GM21526 (cell line): Measurements from ENCODE around the gene POU2AF1.

Experiments
- ATAC-seq: cut with Tn5 transposase; IDR thresholded peaks from one replicate; pipeline ENCODE4 v1.9.1; 2021; ENCODE audit warnings: moderate library complexity; ENCODE audit not compliant: unreplicated experiment, low FRiP score

Gene POU2AF1

GRCh38 chr11:111388842-111389241 lies 9.8 kb upstream of the POU2AF1 start:
- ATAC-seq = no peak

GRCh38 chr11:111388420-111388819 lies 9.3 kb upstream of the POU2AF1 start:
- no peak for ATAC-seq

DNA sequence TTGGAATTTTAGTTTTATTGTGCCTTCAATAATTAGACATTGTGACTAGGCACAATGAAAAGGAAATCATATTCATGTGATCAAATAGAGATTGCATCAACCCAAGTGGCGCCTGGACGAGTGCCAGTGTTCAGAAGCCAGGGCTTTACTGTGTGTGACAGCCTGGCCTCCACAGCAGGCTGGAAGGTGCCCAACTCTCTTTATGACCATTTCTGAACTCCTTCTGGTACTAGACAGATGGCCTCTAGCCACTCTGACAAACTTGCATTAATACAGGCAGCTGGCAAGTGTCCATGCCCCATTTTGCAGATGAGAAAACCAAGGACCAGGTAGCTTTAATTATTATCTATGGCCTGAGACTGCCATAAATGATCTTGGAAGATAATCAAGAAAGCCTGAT lies 8.3 kb upstream of the POU2AF1 start:
- no peak for ATAC-seq

GRCh38 chr11:111386611-111387150 lies 7.6 kb upstream of the POU2AF1 start:
- no peak for ATAC-seq

GRCh38 chr11:111384494-111384893 lies 5.4 kb upstream of the POU2AF1 start:
- ATAC-seq = no peak

DNA sequence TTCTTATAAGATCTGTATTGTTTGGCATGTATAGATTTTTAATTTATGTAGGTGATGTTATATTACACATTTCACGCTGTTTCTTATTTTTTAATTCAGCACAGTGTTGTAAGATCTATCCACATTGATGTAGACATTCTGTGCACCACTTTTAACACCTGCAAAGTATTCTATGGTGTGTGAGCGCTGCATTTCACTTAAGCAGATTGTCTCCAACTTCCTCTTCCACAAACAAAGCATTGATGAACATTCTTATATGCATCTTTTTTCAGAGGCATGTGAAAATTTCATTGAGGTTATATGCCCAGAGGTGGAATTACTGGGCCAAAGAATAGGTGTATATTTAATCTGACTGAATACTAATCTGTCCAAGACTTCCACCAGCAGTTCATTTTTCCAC lies 3.4 kb upstream of the POU2AF1 start:
- ATAC-seq = no peak

GRCh38 chr11:111379602-111380136 lies 594 bp upstream of the POU2AF1 start:
- peak; percentile 36 for ATAC-seq

GRCh38 chr11:111378185-111378860 lies 752 bp downstream of the POU2AF1 start:
- ATAC-seq = no peak

DNA sequence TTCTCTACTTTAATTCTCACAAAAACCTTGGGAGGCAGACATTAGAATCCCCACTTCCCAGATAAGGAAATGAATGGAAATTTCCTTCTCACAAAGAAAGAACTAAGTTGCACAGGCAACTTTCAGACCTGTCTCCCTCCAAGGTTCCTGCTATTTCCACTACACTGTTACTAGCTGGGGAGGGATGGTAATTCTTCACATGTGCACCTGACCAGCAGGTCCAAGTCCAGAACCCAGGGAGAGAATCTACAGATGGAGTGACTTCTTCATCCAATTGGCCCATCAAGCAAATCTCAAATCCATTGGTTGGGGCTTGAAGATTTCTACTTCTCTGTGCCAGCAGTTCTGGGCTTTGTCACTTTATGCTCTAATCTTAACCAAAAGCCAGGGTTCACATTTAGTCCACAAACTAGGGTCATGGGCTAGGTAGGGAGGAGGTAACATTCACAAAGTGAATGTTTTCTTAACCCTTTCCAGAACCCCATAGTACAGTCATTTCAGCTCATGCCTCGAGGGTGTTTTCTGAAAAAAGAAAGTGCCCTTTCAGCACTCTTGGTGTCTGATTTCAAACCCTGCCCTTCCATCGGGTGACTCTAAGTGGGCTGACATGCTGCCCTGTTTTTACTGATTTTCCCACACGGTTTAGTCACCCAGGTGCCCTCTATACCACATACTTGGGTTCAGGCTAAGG lies 2.7 kb downstream of the POU2AF1 start:
- no peak for ATAC-seq

DNA sequence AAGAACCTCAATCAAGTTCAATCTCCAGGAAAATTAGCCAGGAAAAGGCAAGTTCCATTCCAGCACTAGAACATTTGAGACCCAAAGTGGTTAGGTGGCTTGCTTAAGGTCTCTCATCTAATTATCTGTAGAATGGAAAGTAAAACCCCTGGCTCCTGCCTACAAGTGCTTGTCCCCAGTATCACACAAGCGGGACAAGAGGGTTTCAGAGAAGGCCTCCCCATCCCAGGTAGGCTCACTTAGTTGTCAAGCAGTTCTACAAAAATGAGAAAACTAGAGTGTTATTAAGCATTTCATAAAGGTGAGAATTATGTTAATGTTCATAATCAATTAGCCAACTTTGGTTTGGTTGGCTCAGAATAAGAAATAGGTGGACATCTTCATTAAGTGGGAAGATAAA lies 5.5 kb downstream of the POU2AF1 start:
- ATAC-seq = no peak

GRCh38 chr11:111372538-111372937 lies 6.5 kb downstream of the POU2AF1 start:
- no peak for ATAC-seq

DNA sequence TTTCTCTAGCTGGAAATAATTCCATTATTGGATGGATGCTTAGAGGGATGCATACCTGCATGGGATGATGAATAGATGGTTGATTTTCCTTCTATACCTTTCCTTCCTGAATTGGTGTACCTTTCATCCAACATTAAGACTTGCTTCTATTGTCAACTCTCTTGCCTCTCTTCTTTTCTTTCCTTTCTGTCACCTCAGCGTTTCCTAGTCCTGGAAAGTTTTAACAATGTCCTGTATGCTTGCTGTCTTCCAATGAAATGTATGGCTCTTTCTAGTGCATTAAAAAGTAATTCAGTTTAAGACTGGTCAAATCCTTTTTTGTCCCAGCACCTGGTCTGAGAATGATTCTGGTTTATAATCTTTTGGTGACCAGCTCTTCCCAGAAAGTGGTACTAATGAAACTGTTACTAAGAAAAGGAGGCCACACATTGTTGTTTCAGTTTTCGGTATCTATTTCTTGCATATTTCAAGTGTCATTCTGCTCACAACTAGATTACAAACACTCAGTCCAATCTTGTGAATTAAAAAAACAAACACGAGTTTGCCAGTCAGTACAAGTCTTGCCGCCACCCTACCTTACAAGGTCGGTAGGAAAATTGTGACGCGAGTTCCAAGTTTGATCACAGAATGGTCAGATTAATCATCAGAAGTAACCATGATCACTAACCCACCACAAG lies 8.0 kb downstream of the POU2AF1 start:
- peak; percentile 34 for ATAC-seq

- no peak for ATAC-seq
Measured at GRCh38 chr11:111370270-111370901, 8.7 kb downstream of the POU2AF1 start.

DNA sequence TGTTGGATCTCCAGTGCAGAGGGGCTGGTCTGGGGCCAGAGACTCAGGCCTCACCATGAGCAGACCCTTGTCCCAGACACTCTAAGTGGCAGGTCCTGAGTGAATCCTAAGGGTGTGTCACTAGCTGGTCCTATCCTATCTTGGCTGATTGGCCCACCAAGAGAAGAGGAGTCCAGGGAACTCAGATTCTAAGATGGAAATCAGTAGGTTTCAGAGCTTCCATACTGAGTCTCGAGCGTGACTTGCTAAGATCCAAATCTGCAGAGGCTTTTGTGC lies 10.9 kb downstream of the POU2AF1 start:
- ATAC-seq = no peak

DNA sequence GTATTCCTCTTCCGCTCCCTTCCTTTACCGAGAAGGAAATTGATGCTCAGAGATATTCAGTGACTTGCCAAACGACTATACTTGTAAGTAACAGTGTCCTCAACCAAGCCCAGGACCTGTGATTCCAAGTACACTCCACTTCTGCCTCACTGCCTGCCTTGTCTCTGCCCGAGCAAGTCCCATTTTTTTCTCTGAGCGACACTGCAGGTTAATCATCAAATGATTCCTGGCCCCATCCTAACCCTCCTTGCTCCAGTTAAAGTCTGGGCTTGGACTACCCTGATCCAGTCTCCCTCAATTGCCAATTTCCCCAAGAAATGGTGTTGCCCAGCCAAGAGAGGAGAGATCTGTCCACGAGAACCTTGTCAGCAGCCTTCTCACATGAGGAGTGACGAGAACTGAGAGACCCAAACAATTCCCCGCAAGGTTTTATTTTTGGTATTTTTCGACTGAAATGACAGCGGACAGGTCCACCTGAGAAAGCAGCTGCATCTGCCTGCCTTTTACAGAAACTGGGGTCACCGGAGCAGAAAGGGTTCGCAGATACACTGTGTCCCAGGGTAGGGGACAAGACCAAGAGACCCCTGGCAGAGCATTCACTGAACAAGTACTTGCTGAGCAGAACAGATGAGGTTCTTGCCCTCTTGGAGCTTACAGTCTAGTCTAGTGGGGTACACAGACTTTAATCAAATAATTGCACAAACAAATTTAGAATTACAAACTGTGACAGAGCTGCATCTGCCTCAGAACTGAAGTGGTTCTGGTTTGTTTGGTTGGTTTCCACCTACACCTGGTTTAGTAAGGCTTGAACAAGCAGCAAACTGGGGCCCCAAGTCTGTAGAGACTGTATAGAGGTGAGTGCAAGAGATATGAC lies 11.4 kb downstream of the POU2AF1 start:
- ATAC-seq = peak; percentile 52

GRCh38 chr11:111366560-111367410 lies 12.3 kb downstream of the POU2AF1 start:
- no peak for ATAC-seq

DNA sequence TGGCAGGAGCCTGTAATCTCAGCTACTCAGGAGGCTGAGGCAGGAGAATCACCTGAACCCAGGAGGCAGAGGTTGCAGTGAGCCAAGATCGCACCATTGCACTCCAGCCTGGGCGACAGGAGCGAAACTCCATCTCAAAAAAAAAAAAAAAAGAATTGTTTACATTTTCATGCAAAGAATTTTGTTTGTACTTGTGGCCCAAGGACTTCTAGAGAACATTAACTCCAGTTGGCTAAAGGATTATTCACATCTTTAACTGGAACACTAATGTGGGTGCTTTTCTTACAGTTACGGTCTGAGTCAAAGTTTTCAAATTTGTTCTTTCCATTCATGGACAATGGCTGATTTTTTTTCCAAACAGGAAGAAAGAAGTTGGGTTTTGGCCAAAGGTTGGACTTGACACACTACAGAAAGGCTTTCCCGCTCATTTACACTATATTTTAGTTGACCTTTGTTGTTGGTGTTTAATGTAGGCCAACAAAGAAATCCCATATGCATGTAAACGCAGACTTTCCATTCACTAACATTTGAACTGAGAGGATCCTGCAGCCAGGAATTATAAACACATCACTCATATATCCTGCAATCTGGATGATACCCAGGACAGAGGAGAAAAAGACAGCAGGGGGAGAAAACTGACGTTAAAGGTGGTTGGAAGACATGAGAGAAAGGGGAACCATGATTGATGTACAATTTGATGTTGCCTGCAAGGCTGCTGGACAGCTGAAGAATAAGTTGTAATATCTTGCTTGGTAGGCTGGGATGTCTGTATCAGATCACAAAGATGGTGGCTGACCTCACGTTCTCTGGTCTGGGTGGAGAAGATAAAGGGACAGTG lies 13.1 kb downstream of the POU2AF1 start:
- ATAC-seq = no peak

- ATAC-seq = no peak
Measured at GRCh38 chr11:111364503-111364902, 14.6 kb downstream of the POU2AF1 start.
